K562 (cell line): ENCODE measurements around the gene ZFAND3. TPM values are rescaled to one million over a fixed set of nuclear protein-coding genes. Genes with fewer than 3 reads are reported as not detected.

Experiments used
- polyA plus RNA-seq, 8 experiments: library from polyadenylated mRNA; depleted of rRNA in 4 of 8; stranded (reverse) in 5 of 8; unstranded in 3 of 8; fragments of >200 nt; fragmentation: Nextera tagmentation in 2 of 8; fragmentation: Illumina TruSeq in 1 of 8; extraction: Ambion mirVana in 2 of 8; extraction: Trizol in 1 of 8; gene quantifications; 2 replicates each; pipeline versions ENCODE4 v1.2.1 to v1.2.3, GENCODE V29; 2011 to 2014; ENCODE audit warnings: inconsistent platforms in 1 of 8, missing spikeins in 1 of 8
- total RNA-seq, 7 experiments: library from RNA; depleted of rRNA in 6 of 7; stranded (reverse); fragments of >200 nt in 6 of 7; fragmentation: Illumina TruSeq in 2 of 7; extraction: Trizol in 2 of 7; gene quantifications; 2 replicates each; pipeline versions ENCODE4 v1.2.1 to v1.2.3, GENCODE V29; 2011 to 2021; ENCODE audit warnings: low replicate concordance in 1 of 7
- TF ChIP-seq, protein P1 (sequence below): fragments of 200-600 bp; sonication (generic); IDR thresholded peaks from one replicate; pipeline ENCODE4 v1.6.1; 2012; ENCODE audit warnings: mild to moderate bottlenecking, low read depth, low read length, inconsistent platforms

The ZFAND3 gene
- total and polyA plus RNA-seq, 9 of the 15 experiments (the other 6 are each of a cell fraction or from before 2014, with no cell fraction given): 0.81 to 26.6 (median 11.8) TPM

- TF ChIP-seq, protein P1, sequence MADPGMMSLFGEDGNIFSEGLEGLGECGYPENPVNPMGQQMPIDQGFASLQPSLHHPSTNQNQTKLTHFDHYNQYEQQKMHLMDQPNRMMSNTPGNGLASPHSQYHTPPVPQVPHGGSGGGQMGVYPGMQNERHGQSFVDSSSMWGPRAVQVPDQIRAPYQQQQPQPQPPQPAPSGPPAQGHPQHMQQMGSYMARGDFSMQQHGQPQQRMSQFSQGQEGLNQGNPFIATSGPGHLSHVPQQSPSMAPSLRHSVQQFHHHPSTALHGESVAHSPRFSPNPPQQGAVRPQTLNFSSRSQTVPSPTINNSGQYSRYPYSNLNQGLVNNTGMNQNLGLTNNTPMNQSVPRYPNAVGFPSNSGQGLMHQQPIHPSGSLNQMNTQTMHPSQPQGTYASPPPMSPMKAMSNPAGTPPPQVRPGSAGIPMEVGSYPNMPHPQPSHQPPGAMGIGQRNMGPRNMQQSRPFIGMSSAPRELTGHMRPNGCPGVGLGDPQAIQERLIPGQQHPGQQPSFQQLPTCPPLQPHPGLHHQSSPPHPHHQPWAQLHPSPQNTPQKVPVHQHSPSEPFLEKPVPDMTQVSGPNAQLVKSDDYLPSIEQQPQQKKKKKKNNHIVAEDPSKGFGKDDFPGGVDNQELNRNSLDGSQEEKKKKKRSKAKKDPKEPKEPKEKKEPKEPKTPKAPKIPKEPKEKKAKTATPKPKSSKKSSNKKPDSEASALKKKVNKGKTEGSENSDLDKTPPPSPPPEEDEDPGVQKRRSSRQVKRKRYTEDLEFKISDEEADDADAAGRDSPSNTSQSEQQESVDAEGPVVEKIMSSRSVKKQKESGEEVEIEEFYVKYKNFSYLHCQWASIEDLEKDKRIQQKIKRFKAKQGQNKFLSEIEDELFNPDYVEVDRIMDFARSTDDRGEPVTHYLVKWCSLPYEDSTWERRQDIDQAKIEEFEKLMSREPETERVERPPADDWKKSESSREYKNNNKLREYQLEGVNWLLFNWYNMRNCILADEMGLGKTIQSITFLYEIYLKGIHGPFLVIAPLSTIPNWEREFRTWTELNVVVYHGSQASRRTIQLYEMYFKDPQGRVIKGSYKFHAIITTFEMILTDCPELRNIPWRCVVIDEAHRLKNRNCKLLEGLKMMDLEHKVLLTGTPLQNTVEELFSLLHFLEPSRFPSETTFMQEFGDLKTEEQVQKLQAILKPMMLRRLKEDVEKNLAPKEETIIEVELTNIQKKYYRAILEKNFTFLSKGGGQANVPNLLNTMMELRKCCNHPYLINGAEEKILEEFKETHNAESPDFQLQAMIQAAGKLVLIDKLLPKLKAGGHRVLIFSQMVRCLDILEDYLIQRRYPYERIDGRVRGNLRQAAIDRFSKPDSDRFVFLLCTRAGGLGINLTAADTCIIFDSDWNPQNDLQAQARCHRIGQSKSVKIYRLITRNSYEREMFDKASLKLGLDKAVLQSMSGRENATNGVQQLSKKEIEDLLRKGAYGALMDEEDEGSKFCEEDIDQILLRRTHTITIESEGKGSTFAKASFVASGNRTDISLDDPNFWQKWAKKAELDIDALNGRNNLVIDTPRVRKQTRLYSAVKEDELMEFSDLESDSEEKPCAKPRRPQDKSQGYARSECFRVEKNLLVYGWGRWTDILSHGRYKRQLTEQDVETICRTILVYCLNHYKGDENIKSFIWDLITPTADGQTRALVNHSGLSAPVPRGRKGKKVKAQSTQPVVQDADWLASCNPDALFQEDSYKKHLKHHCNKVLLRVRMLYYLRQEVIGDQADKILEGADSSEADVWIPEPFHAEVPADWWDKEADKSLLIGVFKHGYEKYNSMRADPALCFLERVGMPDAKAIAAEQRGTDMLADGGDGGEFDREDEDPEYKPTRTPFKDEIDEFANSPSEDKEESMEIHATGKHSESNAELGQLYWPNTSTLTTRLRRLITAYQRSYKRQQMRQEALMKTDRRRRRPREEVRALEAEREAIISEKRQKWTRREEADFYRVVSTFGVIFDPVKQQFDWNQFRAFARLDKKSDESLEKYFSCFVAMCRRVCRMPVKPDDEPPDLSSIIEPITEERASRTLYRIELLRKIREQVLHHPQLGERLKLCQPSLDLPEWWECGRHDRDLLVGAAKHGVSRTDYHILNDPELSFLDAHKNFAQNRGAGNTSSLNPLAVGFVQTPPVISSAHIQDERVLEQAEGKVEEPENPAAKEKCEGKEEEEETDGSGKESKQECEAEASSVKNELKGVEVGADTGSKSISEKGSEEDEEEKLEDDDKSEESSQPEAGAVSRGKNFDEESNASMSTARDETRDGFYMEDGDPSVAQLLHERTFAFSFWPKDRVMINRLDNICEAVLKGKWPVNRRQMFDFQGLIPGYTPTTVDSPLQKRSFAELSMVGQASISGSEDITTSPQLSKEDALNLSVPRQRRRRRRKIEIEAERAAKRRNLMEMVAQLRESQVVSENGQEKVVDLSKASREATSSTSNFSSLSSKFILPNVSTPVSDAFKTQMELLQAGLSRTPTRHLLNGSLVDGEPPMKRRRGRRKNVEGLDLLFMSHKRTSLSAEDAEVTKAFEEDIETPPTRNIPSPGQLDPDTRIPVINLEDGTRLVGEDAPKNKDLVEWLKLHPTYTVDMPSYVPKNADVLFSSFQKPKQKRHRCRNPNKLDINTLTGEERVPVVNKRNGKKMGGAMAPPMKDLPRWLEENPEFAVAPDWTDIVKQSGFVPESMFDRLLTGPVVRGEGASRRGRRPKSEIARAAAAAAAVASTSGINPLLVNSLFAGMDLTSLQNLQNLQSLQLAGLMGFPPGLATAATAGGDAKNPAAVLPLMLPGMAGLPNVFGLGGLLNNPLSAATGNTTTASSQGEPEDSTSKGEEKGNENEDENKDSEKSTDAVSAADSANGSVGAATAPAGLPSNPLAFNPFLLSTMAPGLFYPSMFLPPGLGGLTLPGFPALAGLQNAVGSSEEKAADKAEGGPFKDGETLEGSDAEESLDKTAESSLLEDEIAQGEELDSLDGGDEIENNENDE: no peak
These were observed 374.2 kb downstream of the ZFAND3 start (continued) for GRCh38 chr6:38193481-38194281.
